Activated B cell treated with CpG ODN at 0.5 μM for 24 hours (primary cell): ENCODE results near the gene PLAAT1. TPM values are rescaled to one million over a fixed set of nuclear protein-coding genes. Genes with fewer than 3 reads are reported as not detected.

Source experiments
- ATAC-seq: fragments of 200-7000 bp; cut with Tn5 transposase; one replicate; pipeline ENCODE4 v1.10.0; 2021; ENCODE audit warnings: low read depth, mild to moderate bottlenecking, moderate library complexity
- CTCF ChIA-PET: fragments of 350-600 bp; sonication (Branson Sonifier 250); formaldehyde crosslinking; loops from one replicate; lab custom pipeline; 2021; ENCODE audit warnings: antibody characterized with exemption; lab: Charles Lee
- POLR2A ChIA-PET: fragments of 350-600 bp; sonication (Branson Sonifier 250); formaldehyde crosslinking; loops from one replicate; lab custom pipeline; 2021; ENCODE audit warnings: antibody characterized with exemption; lab: Charles Lee
- DNase-seq: peaks from one replicate; pipeline ENCODE4 v3.0.0; 2022
- H3K27ac Mint-ChIP-seq: one replicate; pipeline ENCODE4 v1.8.0; 2020; ENCODE audit warnings: mixed read lengths
- H3K27me3 Mint-ChIP-seq: one replicate; pipeline ENCODE4 v1.8.0; 2021; ENCODE audit warnings: mixed read lengths
- H3K36me3 Mint-ChIP-seq: one replicate; pipeline ENCODE4 v1.8.0; 2021; ENCODE audit warnings: low read depth, mixed read lengths
- H3K4me1 Mint-ChIP-seq: one replicate; pipeline ENCODE4 v1.8.0; 2021; ENCODE audit warnings: mixed read lengths
- H3K4me3 Mint-ChIP-seq: one replicate; pipeline ENCODE4 v1.8.0; 2020; ENCODE audit warnings: mild to moderate bottlenecking, mixed read lengths
- H3K9me3 Mint-ChIP-seq: one replicate; pipeline ENCODE4 v1.8.0; 2020; ENCODE audit warnings: mixed read lengths
- intact Hi-C: fragments of 100-400 bp; cut with micrococcal nuclease; formaldehyde crosslinking; loops from one replicate; pipeline ENCODE4 v1.15.1; 2024
- total RNA-seq: library from RNA; stranded (reverse); gene quantifications from 2 replicates; pipeline ENCODE4 v1.2.3, GENCODE V29; 2022
- TF ChIP-seq, protein P1 (sequence below): fragments of 200-600 bp; IDR thresholded peaks from one replicate; pipeline ENCODE4 v1.8.0; 2022; ENCODE audit warnings: antibody characterized with exemption, mild to moderate bottlenecking

PLAAT1 gene
- total RNA-seq, 1 donor from 2014 or later, result not detected

- Mint-ChIP-seq H3K9me3 (no peaks in the 10 kb centered on the region), H3K27me3 (peaks cover 2% of the 10 kb centered on the region), H3K4me1 (no peaks in the 10 kb centered on the region), H3K27ac (no peak overlapping the region), H3K36me3 (no peaks in the 10 kb centered on the region), H3K4me3 (no peak overlapping the region)
- TF ChIP-seq, protein P1, sequence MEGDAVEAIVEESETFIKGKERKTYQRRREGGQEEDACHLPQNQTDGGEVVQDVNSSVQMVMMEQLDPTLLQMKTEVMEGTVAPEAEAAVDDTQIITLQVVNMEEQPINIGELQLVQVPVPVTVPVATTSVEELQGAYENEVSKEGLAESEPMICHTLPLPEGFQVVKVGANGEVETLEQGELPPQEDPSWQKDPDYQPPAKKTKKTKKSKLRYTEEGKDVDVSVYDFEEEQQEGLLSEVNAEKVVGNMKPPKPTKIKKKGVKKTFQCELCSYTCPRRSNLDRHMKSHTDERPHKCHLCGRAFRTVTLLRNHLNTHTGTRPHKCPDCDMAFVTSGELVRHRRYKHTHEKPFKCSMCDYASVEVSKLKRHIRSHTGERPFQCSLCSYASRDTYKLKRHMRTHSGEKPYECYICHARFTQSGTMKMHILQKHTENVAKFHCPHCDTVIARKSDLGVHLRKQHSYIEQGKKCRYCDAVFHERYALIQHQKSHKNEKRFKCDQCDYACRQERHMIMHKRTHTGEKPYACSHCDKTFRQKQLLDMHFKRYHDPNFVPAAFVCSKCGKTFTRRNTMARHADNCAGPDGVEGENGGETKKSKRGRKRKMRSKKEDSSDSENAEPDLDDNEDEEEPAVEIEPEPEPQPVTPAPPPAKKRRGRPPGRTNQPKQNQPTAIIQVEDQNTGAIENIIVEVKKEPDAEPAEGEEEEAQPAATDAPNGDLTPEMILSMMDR, result no peak
- intact Hi-C loops, result no loop called here
- ChIA-PET CTCF (no interaction called here), POLR2A (no interaction called here)
- ATAC-seq (no peak), DNase-seq (no peak)
Observed at GRCh38 chr3:193301433-193301832, 60.4 kb downstream of the PLAAT1 start.

DNA sequence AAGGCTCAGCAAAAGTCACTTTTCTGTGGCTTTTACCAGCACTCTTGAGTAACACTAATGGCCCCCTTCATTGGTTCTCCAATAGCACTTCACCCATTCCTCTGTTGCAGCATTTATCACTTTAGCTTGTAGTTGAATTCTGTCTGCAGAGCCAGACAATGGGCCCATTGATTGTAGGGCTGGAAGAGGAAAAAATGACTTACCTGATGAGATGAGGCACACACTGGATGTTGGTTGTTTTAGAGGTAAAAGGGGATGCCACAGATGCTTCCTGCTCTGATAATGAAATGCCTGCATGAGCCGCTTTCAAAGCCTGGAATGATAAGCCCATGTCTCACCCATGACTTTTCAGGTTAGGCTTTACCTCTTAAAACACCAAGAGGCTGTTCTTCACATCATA, 64.3 kb downstream of the PLAAT1 start:
- ATAC-seq, result no peak
- H3K27ac Mint-ChIP-seq, result no peak overlapping the region
- intact Hi-C loops, result no loop called here
- peaks cover 2% of the 10 kb centered on the region for H3K27me3 Mint-ChIP-seq
- POLR2A ChIA-PET, result no interaction called here
- TF ChIP-seq, protein P1, result no peak
- no peak for DNase-seq
- H3K4me1 Mint-ChIP-seq, result no peaks in the 10 kb centered on the region
- CTCF ChIA-PET, result no interaction called here
- H3K36me3 Mint-ChIP-seq, result no peaks in the 10 kb centered on the region
- H3K9me3 Mint-ChIP-seq, result no peaks in the 10 kb centered on the region
- H3K4me3 Mint-ChIP-seq, result no peak overlapping the region

DNA sequence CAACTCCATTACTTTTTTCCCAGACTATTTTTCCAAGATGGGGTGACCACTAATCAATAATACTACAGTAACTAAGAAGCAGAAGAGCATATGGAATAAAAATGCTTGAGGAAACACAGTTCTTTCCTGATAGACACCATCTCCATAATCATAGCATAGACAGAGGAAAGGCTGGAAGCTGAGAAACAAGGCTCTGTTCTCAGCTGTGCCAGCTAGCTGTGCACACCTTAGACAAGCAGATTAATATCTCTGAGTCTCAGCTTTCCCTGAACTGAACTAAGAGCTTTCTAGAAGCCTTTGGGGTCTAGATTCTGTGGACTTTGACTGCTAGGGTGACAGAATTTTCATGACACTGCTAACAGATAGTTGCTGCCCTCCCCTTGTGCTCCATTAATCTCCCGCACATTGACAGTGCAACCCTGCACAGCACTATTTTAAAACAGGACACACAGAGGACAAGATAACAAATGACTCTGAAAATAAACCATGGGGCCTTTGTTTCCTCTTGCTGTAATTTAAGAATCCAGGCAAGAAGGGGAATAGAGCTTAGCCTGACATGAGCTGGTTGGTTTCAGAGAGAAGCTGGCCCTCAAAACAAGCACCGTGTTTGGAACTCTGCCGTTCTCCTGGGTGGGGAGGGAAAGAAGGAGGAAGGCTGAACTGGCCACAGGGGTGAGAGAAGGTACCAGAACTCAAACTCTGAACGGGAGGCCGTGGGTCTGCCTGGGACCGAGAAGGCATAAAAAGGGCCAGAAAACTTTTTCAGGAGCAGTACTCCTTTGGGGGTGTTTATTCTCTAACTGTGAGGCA, 70.1 kb downstream of the PLAAT1 start:
- no peaks in the 10 kb centered on the region for H3K36me3 Mint-ChIP-seq
- ChIA-PET CTCF (no interaction called here), POLR2A (no interaction called here)
- DNase-seq (no peak), ATAC-seq (no peak)
- H3K9me3 Mint-ChIP-seq, result no peaks in the 10 kb centered on the region
- H3K4me3 Mint-ChIP-seq, result no peak overlapping the region
- intact Hi-C loops, result no loop called here
- TF ChIP-seq, protein P1, result no peak
- no peaks in the 10 kb centered on the region for H3K4me1 Mint-ChIP-seq
- H3K27me3 Mint-ChIP-seq, result no peaks in the 10 kb centered on the region
- no peak overlapping the region for H3K27ac Mint-ChIP-seq

DNA sequence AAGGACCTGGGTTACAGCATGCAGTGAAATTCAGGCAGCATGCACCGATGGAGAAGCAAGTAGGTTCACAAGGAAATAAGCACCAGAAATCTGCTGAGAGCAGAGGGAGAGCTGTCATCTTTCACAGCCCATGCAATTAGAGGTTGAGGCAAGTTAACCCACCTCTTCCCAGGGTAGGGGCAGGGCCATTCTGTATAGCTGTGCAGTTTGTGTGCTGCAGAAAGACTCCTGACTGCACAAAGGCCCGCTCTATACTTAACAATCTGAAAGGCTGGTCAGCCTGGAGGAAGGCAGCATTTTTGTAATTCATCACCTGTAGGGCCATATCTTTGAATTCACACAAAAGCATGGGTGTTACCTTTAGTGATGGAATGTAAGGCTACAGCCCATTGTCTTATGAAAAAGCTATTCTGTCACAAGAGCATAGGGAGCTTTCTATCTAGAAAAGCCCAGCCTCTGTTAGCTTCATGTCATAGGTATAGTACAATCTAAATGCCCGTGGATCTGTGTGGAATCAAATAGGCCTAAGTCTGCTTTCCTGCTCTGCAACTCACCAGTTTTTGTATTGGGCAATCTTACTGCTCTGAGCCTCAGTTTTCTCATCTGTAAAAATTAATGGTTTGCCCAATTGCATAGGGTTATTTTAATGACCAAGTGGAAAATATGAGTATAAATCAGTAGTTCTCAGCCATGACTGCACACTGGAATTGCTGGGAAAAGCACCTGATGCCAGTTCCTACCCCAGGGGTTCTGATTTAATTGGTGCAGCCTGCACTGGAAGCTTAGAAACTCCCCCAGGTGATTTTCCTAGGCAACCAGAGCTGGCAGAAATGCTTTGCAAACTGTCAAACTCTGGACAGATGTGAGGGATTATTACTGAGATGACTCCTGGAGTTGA, 72.3 kb downstream of the PLAAT1 start:
- TF ChIP-seq, protein P1, result no peak
- Mint-ChIP-seq H3K4me1 (no peaks in the 10 kb centered on the region), H3K27me3 (no peaks in the 10 kb centered on the region), H3K27ac (no peak overlapping the region), H3K36me3 (no peaks in the 10 kb centered on the region), H3K9me3 (no peaks in the 10 kb centered on the region), H3K4me3 (no peak overlapping the region)
- ChIA-PET CTCF (no interaction called here), POLR2A (no interaction called here)
- intact Hi-C loops, result no loop called here
- ATAC-seq (no peak), DNase-seq (no peak)

- DNase-seq (no peak), ATAC-seq (no peak)
- Mint-ChIP-seq H3K4me3 (no peak overlapping the region), H3K4me1 (no peaks in the 10 kb centered on the region), H3K27me3 (no peaks in the 10 kb centered on the region), H3K36me3 (no peaks in the 10 kb centered on the region), H3K9me3 (no peaks in the 10 kb centered on the region), H3K27ac (no peak overlapping the region)
- CTCF ChIA-PET, result no interaction called here
- intact Hi-C loops, result no loop called here
- TF ChIP-seq, protein P1, result no peak
- POLR2A ChIA-PET, result no interaction called here
Observed at GRCh38 chr3:193314161-193314560, 73.1 kb downstream of the PLAAT1 start.
